Stimulated activated CD4-positive, alpha-beta T cell treated with anti-CD3 and anti-CD28 coated beads, Interleukin-2, amount 100 ng/mL, for 24 hours (primary cell): ENCODE results near the gene CA6.
"Not testable (repeated sequence)": the region's sequence is repeated elsewhere in the genome, so short reads cannot be mapped to it uniquely, and the experiment has no call there.

Source experiments
- DNase-seq, 2 donors: peaks; one replicate each; pipeline ENCODE4 v3.0.0-alpha.2; 2020

Gene CA6

GRCh38 chr1:8945568-8945967 is at the start of gene CA6:
CA6 (plus strand) TSS chr1:8945868; CDS start chr1:8945887, 19 bp downstream.
- no peak for DNase-seq

- DNase-seq, result not testable (repeated sequence)
These were observed 48.9 kb upstream of the CA6 start for GRCh38 chr1:8896775-8897174.

GRCh38 chr1:8897505-8897904 is 48.2 kb upstream of the CA6 start:
- DNase-seq, result not testable (repeated sequence)

- not testable (repeated sequence) for DNase-seq
These were observed 47.2 kb upstream of the CA6 start for GRCh38 chr1:8898418-8898817.

- no peak for DNase-seq
These were observed 46.6 kb upstream of the CA6 start for GRCh38 chr1:8899046-8899445.

- DNase-seq, result not testable (repeated sequence)
These were observed 45.0 kb upstream of the CA6 start for GRCh38 chr1:8900684-8901083.

GRCh38 chr1:8902765-8903164 is 42.9 kb upstream of the CA6 start:
- no peak for DNase-seq

GRCh38 chr1:8903410-8903809 is 42.3 kb upstream of the CA6 start:
- no peak for DNase-seq

GRCh38 chr1:8903908-8904650 is 41.6 kb upstream of the CA6 start:
- no peak for DNase-seq

- DNase-seq, result no peak
These were observed 40.0 kb upstream of the CA6 start for GRCh38 chr1:8905582-8906191.

GRCh38 chr1:8908388-8909151 is 37.1 kb upstream of the CA6 start:
- DNase-seq, result no peak

- DNase-seq, result no peak
These were observed 35.3 kb upstream of the CA6 start for GRCh38 chr1:8910331-8910730.

GRCh38 chr1:8910914-8911313 is 34.8 kb upstream of the CA6 start:
- no peak for DNase-seq

GRCh38 chr1:8911416-8912309 is 34.0 kb upstream of the CA6 start:
- DNase-seq, result no peak

- DNase-seq, result no peak
These were observed 32.2 kb upstream of the CA6 start for GRCh38 chr1:8913457-8913856.

GRCh38 chr1:8914466-8914865 is 31.2 kb upstream of the CA6 start:
- no peak for DNase-seq

- DNase-seq, result no peak
These were observed 30.2 kb upstream of the CA6 start for GRCh38 chr1:8915446-8915845.

GRCh38 chr1:8917536-8917935 is 28.1 kb upstream of the CA6 start:
- DNase-seq, result not testable (repeated sequence)

- no peak for DNase-seq
These were observed 22.7 kb upstream of the CA6 start for GRCh38 chr1:8922962-8923361.

- no peak for DNase-seq
These were observed 20.3 kb upstream of the CA6 start for GRCh38 chr1:8925406-8925805.

- no peak for DNase-seq
These were observed 19.7 kb upstream of the CA6 start for GRCh38 chr1:8925960-8926359.
